HG02588 (cell line): ENCODE measurements around the gene BANP.
"Not testable (repeated sequence)": the region's sequence is repeated elsewhere in the genome, so short reads cannot be mapped to it uniquely, and the experiment has no call there.

Experiments
- ATAC-seq: cut with Tn5 transposase; IDR thresholded peaks from one replicate; pipeline ENCODE4 v1.9.1; 2021; ENCODE audit warnings: mild to moderate bottlenecking, moderate library complexity; ENCODE audit not compliant: unreplicated experiment

BANP gene

DNA sequence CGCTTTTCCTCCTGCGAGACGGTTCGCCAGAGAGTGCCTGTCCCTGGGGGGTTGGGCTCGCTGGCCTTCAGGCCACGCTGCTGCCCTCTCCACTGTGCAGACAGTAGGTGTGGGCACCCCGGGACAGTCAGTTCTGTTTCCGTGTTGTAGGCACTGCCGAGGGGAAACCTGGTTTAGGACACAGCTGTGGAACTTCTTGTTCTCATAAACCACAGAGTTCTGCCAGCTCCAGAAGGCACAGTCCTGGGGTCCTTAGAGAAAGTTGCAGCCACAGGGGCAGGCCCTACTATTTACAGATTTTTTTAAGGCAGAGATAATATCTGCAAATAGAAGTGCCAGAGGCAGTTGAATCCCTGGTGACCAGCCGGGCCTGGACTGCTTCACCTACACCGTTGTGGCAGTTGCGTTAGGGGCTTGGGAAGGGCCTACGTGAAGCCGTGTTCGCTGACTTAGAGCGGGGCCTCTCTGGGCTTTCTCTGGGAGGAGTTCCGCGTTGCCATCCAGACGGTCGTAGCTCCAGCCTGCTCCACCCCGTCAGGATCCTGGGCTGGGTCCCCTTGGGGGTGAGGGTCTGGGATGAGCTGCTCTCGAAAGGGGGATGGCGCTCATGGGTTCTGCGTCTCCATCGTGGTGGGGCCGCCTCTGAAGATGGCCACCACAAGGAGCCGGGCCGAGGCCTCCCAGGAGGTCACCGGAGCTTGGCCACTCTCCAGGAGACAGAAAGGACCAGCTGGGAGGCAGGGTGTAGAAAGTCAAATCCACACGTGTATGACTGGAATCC, 126.3 kb downstream of the BANP start:
- no peak for ATAC-seq

GRCh38 chr16:88078111-88078775, 127.0 kb downstream of the BANP start:
- no peak for ATAC-seq

DNA sequence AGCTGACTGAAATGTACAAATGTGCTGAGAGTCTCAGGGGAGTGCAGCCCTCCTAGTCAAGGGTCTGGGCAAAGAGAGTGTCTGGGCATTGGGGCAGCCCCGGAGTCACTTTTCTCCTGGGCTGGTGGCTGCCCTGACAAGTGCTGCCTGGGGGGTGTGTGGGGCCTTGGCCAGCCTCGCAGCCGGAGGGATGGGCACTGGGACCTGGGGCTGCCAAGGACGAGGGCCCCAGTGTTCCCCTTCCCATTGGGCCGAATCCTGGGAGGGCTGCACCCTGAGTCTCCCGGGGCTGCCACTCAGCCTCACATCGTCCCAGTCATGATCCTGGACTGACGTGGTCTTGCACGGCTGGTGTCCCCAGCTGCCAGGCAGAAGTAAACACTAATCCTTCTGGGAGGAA, 132.3 kb downstream of the BANP start:
- no peak for ATAC-seq

GRCh38 chr16:88084881-88085280, 133.6 kb downstream of the BANP start:
- no peak for ATAC-seq

DNA sequence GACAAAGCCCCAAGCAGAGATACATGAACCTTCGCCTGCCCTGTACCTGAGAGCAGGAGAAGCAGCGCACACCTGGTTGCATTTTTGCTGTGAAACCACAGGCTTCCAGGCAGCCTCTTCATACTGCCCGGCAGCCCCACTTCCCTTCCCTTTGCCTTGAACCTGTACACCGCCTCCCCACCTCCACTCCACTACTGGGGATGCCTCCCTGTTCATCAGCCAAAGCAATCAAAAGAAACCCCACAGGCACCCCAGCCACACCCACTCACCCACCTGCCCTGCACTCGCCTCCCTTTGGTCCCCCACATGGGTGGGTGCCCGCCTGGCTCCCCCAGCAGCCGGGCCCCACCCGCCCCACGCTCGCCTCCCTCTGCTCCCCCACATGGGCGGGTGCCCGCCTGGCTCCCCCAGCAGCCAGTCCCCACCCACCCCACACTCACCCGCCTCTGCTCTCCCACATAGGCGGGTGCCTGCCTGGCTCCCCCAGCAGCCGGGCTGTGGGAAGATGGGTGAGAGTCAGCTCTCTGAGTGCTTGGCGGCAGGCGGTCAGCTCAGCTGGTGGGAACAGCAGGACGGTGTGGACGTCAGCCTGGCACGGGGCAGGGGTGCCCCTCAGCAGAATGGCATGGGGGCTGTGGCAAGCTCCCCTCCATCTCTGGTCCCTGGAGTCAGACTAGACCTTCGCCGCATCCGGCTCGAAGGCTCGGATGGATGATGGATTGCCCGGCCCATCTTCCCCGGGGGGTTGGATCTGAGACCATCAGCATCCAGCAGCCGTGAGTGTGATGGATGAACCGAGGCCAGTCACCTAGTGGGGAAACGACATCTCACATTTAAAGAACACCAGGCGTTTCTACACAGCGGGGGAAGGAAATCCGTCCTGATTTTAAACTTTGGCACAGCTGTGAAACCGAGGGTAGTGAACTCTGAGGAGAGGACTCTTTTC, 135.6 kb downstream of the BANP start:
- no peak for ATAC-seq

DNA sequence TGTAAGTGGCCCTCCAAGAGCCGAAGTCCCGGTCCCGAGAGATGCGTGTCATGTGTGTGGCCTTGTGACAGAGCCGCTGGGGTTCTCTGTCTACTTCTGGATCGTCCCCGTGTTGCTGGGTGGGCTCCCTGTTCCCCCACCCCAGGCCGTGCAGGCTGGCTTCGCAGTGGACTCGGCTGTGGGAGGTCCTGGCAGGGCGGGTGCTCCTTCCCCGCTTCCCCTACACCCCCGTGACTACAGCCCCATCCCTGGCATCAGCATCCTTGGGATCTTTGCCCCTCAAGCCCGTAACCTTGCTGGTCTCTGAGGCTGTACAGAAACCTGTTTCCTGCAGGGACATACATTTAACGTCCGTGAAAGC, 136.3 kb downstream of the BANP start:
- no peak for ATAC-seq

- no peak for ATAC-seq
Observed at GRCh38 chr16:88088161-88088581, 136.9 kb downstream of the BANP start.

DNA sequence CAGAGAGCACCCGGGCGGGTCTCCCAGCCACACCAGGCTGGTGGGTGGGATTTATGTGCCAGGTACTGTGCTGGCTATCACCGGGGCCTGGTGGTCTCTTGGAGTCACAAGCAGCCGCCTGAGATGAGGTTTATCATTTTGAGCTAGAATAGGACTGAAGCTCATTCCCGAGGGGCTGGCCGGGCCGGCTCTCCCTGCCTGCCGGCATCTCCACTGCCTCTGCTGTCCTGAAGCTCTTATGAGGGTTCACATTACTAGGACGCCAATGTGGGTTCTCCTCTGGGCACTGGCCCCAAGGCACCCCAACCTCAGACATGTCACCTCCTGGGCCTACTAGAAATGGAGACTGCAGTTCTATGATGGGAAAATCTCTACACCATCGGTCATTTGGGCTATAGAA, 137.4 kb downstream of the BANP start:
- ATAC-seq = not testable (repeated sequence)

- ATAC-seq = not testable (repeated sequence)
Observed at GRCh38 chr16:88089071-88089470, 137.8 kb downstream of the BANP start.

- ATAC-seq = not testable (repeated sequence)
Observed at GRCh38 chr16:88089632-88090376, 138.6 kb downstream of the BANP start.

GRCh38 chr16:88090377-88091175, 139.3 kb downstream of the BANP start:
- ATAC-seq = not testable (repeated sequence)

DNA sequence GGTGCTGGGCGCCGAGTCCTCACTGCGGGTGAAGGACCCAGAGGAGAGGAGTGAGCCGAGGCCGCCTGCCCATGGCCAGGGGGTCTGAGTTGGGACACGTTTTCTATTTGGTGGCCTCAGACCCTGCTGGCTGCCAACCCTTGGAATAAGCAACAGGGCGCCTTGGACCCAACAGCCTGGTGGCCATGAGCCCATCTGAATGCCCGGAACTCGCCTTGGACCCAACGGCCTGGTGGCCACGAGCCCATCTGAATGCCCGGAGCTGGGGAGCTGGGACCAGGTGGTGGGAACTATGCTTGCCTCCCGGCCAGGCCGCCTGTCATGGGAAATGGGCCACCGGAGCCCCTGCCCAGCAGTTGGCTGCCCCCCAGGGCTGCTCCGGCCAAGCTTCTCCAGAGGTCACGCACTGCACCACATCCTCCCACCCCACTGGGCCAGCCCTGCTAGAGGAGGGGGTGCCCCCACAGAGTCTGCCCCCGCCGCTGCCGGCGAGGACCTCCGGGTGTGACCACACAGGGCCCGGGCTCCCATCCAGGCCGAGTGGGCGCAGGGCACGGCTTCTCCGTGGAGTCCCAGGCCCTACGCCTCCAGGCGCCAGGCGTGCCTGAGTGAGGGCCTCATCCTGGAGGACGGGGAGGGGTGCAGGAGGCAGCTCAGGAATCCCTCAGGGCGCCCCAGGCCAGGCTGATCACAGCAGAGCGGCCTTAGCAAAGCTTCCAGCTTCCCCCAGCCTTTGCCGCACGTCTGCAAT, 140.2 kb downstream of the BANP start:
- ATAC-seq = not testable (repeated sequence)

DNA sequence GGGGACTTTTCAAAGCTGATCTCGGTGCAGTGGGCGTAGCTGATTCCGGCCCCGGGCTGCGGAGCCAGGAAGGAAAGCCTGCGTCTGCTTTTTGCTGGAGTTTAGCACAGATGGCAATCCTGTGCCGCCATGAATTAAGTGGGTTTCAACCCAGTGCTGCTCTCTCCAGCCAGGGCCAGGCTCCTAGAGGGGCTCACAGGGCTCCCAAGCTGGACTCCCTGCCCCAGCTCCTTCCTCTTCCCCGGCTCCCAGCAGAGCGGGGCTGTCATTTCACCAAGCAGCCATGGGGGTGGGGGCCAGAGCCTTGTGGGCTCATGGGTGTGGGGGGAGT, 140.7 kb downstream of the BANP start:
- ATAC-seq = not testable (repeated sequence)

GRCh38 chr16:88092791-88093555, 141.7 kb downstream of the BANP start:
- not testable (repeated sequence) for ATAC-seq

DNA sequence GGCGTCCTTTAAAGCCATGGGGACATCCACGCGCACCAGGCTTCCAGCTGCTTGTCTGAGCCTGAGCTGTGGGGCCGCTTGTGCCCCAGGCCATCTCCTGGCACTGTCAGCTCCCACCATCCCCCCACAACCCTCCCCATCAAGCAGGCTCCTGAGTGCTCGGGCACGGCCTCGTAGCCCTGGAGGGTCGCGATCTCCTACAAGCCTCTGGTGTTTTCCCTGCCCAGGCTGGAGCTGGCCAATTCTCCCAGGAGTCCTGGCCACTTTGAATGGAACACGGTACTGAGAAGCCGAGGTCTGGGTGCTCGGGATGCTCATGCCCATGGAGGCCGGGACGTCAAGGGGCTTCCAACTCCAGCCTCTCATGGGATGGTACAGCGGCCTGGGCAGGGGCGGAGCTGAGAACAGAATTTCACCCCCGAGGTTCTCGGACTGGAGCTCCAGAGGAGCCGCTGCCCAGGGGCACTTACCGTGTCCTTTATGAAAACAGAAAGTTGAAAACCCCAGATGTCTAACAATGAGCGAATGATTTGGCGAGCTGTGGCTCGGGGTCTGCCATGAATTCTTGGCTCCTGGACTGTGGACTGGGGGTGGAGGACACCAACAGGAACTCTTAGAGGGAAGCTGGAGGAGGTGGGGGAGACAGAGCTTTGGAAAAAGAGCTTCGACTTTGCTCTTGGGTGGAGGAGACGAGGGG, 142.5 kb downstream of the BANP start:
- not testable (repeated sequence) for ATAC-seq

DNA sequence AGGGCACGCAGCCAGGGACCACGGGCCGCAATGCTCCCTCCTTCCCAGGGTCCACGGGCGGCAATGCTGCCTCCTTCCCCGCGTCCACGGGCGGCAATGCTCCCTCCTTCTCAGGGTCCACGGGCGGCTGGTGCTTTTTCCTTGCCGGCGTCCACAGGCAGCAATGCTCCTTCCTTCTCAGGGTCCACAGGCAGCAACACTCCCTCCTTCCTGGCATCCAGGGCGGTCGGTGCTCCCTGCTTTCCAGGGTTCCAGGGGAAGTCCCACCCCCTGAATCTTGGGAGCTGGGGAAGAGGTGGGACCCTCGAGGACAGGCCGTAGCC, 143.0 kb downstream of the BANP start:
- not testable (repeated sequence) for ATAC-seq

DNA sequence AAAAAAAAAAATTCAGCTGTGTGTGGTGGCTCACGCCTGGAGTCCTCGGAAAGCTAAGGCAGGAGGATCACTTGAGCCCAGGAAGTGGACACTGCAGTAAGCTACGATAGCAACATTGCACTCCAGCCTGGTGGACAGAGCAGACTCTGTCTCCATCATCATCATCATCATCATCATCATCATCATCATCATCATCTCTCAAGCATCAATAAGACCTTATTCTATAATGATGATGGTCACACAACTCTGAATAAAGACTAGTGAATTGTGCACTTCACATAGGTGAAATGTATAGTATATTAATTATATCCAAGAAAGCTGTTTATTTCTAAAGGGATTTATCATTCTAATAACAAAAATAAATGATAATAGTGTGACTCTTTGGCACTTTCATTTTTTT, 143.7 kb downstream of the BANP start:
- ATAC-seq = not testable (repeated sequence)

DNA sequence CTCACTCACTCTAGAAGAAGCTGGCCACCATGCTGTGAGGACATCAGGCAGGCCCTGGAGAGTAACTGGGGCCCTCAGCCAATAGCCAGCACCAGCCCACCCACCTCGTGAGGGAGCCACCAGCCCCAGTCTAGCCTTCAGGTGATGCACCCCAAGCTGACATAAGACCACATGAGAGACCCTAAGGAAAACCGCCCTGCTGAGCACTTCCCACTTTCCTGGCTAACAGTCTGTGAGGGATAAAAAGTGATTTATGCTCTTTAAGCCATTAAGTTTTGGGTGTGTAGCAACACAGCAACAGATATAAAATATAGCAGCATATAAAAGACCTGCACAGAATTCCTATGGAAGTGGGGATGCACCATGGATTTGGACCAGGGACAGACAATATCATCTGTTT, 145.4 kb downstream of the BANP start:
- ATAC-seq = not testable (repeated sequence)
